Measurements from ENCODE around the gene ZC2HC1B.

ZC2HC1B gene

GRCh38 chr6:143950875-143951274 is 86.6 kb downstream of the ZC2HC1B start:
- Histone ChIP-seq H3K36me3 (ENCODE audit: control insufficient read depth, insufficient read depth, low read length) (no peaks in the 10 kb centered on the region), H3K4me1 (ENCODE audit: control insufficient read depth, insufficient read depth, low read length) (peaks cover 11% of the 10 kb centered on the region; the same call in 1 of the 2 replicates), H3K9ac (ENCODE audit: low read depth, low read length) (no peak overlapping the region), H3K9me3 (ENCODE audit: control insufficient read depth, insufficient read depth, low read length) (no peaks in the 10 kb centered on the region), H3K27me3 (ENCODE audit: control insufficient read depth, insufficient read depth, low read length) (peaks cover 66% of the 10 kb centered on the region), H3K27ac (ENCODE audit: low read depth, low read length) (no peak overlapping the region), H3K4me3 (ENCODE audit: low read depth, low read length) (no peak overlapping the region)

GRCh38 chr6:143952060-143952778 is 87.9 kb downstream of the ZC2HC1B start:
- H3K4me1 ChIP-seq (ENCODE audit: control insufficient read depth, insufficient read depth, low read length): peaks cover 18% of the 10 kb centered on the region
- no peaks in the 10 kb centered on the region for H3K9me3 ChIP-seq (ENCODE audit: control insufficient read depth, insufficient read depth, low read length)
- H3K27ac ChIP-seq (ENCODE audit: low read depth, low read length): no peak overlapping the region
- no peaks in the 10 kb centered on the region for H3K36me3 ChIP-seq (ENCODE audit: control insufficient read depth, insufficient read depth, low read length)
- H3K27me3 ChIP-seq (ENCODE audit: control insufficient read depth, insufficient read depth, low read length): peaks cover 79% of the 10 kb centered on the region
- no peak overlapping the region for H3K4me3 ChIP-seq (ENCODE audit: low read depth, low read length)
- H3K9ac ChIP-seq (ENCODE audit: low read depth, low read length): no peak overlapping the region

GRCh38 chr6:143952947-143953701 is 88.8 kb downstream of the ZC2HC1B start:
- Histone ChIP-seq H3K4me1 (ENCODE audit: control insufficient read depth, insufficient read depth, low read length) (peaks cover 27% of the 10 kb centered on the region), H3K36me3 (ENCODE audit: control insufficient read depth, insufficient read depth, low read length) (no peaks in the 10 kb centered on the region), H3K27ac (ENCODE audit: low read depth, low read length) (no peak overlapping the region), H3K9ac (ENCODE audit: low read depth, low read length) (no peak overlapping the region), H3K9me3 (ENCODE audit: control insufficient read depth, insufficient read depth, low read length) (no peaks in the 10 kb centered on the region), H3K4me3 (ENCODE audit: low read depth, low read length) (no peak overlapping the region), H3K27me3 (ENCODE audit: control insufficient read depth, insufficient read depth, low read length) (peaks cover 83% of the 10 kb centered on the region)

DNA sequence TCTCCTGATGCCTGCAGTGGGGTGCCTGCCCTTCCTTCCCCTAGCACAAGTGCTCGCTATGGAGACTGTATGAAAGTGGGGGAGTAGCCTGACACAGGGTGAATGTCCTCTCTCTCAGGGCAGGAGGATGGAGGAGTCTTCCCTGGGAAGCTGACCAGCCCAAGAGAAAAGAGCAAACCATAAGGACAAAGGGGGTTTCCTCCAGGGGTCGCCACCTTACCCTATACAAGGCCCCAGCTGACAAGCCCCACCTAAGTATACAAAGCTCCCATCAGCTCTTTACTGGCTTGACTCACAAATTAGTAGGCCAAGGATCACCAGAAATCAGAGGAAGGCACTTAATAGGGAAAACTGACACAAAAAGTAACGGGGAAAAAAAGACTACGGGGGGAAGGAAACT is 89.6 kb downstream of the ZC2HC1B start:
- H3K36me3 ChIP-seq (ENCODE audit: control insufficient read depth, insufficient read depth, low read length): no peaks in the 10 kb centered on the region
- H3K9me3 ChIP-seq (ENCODE audit: control insufficient read depth, insufficient read depth, low read length): no peaks in the 10 kb centered on the region
- no peak overlapping the region for H3K9ac ChIP-seq (ENCODE audit: low read depth, low read length)
- H3K27me3 ChIP-seq (ENCODE audit: control insufficient read depth, insufficient read depth, low read length): peaks cover 91% of the 10 kb centered on the region
- H3K4me1 ChIP-seq (ENCODE audit: control insufficient read depth, insufficient read depth, low read length): peaks cover 35% of the 10 kb centered on the region
- no peak overlapping the region for H3K4me3 ChIP-seq (ENCODE audit: low read depth, low read length)
- H3K27ac ChIP-seq (ENCODE audit: low read depth, low read length): no peak overlapping the region

- Histone ChIP-seq H3K27me3 (ENCODE audit: control insufficient read depth, insufficient read depth, low read length) (peaks cover 99% of the 10 kb centered on the region), H3K9me3 (ENCODE audit: control insufficient read depth, insufficient read depth, low read length) (no peaks in the 10 kb centered on the region), H3K9ac (ENCODE audit: low read depth, low read length) (no peak overlapping the region), H3K4me3 (ENCODE audit: low read depth, low read length) (no peak overlapping the region), H3K4me1 (ENCODE audit: control insufficient read depth, insufficient read depth, low read length) (peaks cover 54% of the 10 kb centered on the region), H3K27ac (ENCODE audit: low read depth, low read length) (no peak overlapping the region), H3K36me3 (ENCODE audit: control insufficient read depth, insufficient read depth, low read length) (no peaks in the 10 kb centered on the region)
Measured at GRCh38 chr6:143955971-143956370, 91.7 kb downstream of the ZC2HC1B start.

- peaks cover 72% of the 10 kb centered on the region for H3K4me1 ChIP-seq (ENCODE audit: control insufficient read depth, insufficient read depth, low read length)
- peaks cover 99% of the 10 kb centered on the region for H3K27me3 ChIP-seq (ENCODE audit: control insufficient read depth, insufficient read depth, low read length)
- no peaks in the 10 kb centered on the region for H3K36me3 ChIP-seq (ENCODE audit: control insufficient read depth, insufficient read depth, low read length)
Measured at GRCh38 chr6:143957679-143958274, 93.5 kb downstream of the ZC2HC1B start.

GRCh38 chr6:143958839-143959399 is 94.6 kb downstream of the ZC2HC1B start:
- no peak overlapping the region for H3K9ac ChIP-seq (ENCODE audit: low read depth, low read length)
- no peaks in the 10 kb centered on the region for H3K9me3 ChIP-seq (ENCODE audit: control insufficient read depth, insufficient read depth, low read length)
- H3K4me1 ChIP-seq (ENCODE audit: control insufficient read depth, insufficient read depth, low read length): peaks cover 72% of the 10 kb centered on the region
- peak overlapping the region; percentile 39 for H3K4me3 ChIP-seq (ENCODE audit: low read depth, low read length)
- no peaks in the 10 kb centered on the region for H3K36me3 ChIP-seq (ENCODE audit: control insufficient read depth, insufficient read depth, low read length)
- H3K27ac ChIP-seq (ENCODE audit: low read depth, low read length): peak overlapping the region; percentile 88
- peaks cover 100% of the 10 kb centered on the region for H3K27me3 ChIP-seq (ENCODE audit: control insufficient read depth, insufficient read depth, low read length)

More at GRCh38 chr6:143957679-143958274, 93.5 kb downstream of the ZC2HC1B start:
- Histone ChIP-seq H3K27ac (ENCODE audit: low read depth, low read length) (peak overlapping the region; percentile 88), H3K9me3 (ENCODE audit: control insufficient read depth, insufficient read depth, low read length) (no peaks in the 10 kb centered on the region), H3K4me3 (ENCODE audit: low read depth, low read length) (peak overlapping the region; percentile 39; the same call in 1 of the 2 replicates), H3K9ac (ENCODE audit: low read depth, low read length) (no peak overlapping the region)

DNA sequence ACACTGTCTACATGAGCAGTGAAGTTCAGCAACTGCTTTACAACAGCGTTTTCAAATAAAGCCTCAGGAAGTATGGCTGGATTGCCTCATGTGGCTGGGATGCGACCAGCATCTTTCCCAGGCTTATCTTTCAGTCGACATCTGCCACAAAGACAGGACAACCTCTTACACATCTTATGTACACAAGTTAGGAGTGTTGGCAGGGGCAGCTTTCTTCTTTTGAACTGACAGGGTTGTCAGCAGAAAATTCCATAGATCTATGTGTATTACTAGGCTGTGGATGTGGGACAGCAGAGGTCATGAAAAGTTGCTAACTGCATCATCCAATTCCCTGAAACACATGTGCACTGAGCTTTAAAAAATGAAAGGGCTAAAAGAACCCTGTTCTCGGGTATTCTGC is 95.7 kb downstream of the ZC2HC1B start:
- H3K9me3 ChIP-seq (ENCODE audit: control insufficient read depth, insufficient read depth, low read length): no peaks in the 10 kb centered on the region
- no peak overlapping the region for H3K9ac ChIP-seq (ENCODE audit: low read depth, low read length)
- H3K27ac ChIP-seq (ENCODE audit: low read depth, low read length): peak overlapping the region; percentile 88
- no peaks in the 10 kb centered on the region for H3K36me3 ChIP-seq (ENCODE audit: control insufficient read depth, insufficient read depth, low read length)
- H3K27me3 ChIP-seq (ENCODE audit: control insufficient read depth, insufficient read depth, low read length): peaks cover 100% of the 10 kb centered on the region
- H3K4me3 ChIP-seq (ENCODE audit: low read depth, low read length): no peak overlapping the region
- H3K4me1 ChIP-seq (ENCODE audit: control insufficient read depth, insufficient read depth, low read length): peaks cover 79% of the 10 kb centered on the region

DNA sequence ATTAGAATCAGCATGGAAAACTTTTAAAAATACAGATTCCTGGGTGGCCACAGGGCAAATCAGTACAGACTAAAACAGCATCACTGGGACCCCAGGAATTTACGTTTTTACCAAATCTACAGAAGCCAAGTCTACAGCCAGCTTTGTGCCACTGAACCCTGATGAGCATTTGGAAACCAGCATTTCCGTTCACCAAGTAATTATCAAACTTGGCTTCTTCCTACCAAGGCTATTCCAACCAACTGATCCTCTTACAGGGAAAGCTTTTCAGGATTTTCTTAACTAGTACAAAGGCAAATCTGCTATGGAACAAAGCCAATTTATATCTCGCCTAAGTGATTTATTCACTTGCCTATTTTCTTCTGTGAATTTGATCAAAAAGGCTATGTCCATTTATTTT is 96.8 kb downstream of the ZC2HC1B start:
- no peaks in the 10 kb centered on the region for H3K36me3 ChIP-seq (ENCODE audit: control insufficient read depth, insufficient read depth, low read length)
- no peak overlapping the region for H3K4me3 ChIP-seq (ENCODE audit: low read depth, low read length)
- H3K27ac ChIP-seq (ENCODE audit: low read depth, low read length): no peak overlapping the region
- no peak overlapping the region for H3K9ac ChIP-seq (ENCODE audit: low read depth, low read length)
- H3K4me1 ChIP-seq (ENCODE audit: control insufficient read depth, insufficient read depth, low read length): peaks cover 91% of the 10 kb centered on the region
- peaks cover 100% of the 10 kb centered on the region for H3K27me3 ChIP-seq (ENCODE audit: control insufficient read depth, insufficient read depth, low read length)
- no peaks in the 10 kb centered on the region for H3K9me3 ChIP-seq (ENCODE audit: control insufficient read depth, insufficient read depth, low read length)

- H3K27me3 ChIP-seq (ENCODE audit: control insufficient read depth, insufficient read depth, low read length): peaks cover 100% of the 10 kb centered on the region
- no peaks in the 10 kb centered on the region for H3K36me3 ChIP-seq (ENCODE audit: control insufficient read depth, insufficient read depth, low read length)
- H3K9me3 ChIP-seq (ENCODE audit: control insufficient read depth, insufficient read depth, low read length): no peaks in the 10 kb centered on the region
- H3K4me3 ChIP-seq (ENCODE audit: low read depth, low read length): no peak overlapping the region
- peaks cover 90% of the 10 kb centered on the region for H3K4me1 ChIP-seq (ENCODE audit: control insufficient read depth, insufficient read depth, low read length)
- H3K9ac ChIP-seq (ENCODE audit: low read depth, low read length): no peak overlapping the region
- H3K27ac ChIP-seq (ENCODE audit: low read depth, low read length): peak overlapping the region; percentile 19
Measured at GRCh38 chr6:143961886-143962878, 97.9 kb downstream of the ZC2HC1B start.

All from HUES48 (cell line).